ENCODE measurements around the gene SLC9C1.
A peak's percentile ranks its signal among the peaks of the same experiment; 100 is the strongest.

Gene SLC9C1

GRCh38 chr3:112117841-112118571 is 176.0 kb downstream of the SLC9C1 start:
- TF ChIP-seq, protein P1, sequence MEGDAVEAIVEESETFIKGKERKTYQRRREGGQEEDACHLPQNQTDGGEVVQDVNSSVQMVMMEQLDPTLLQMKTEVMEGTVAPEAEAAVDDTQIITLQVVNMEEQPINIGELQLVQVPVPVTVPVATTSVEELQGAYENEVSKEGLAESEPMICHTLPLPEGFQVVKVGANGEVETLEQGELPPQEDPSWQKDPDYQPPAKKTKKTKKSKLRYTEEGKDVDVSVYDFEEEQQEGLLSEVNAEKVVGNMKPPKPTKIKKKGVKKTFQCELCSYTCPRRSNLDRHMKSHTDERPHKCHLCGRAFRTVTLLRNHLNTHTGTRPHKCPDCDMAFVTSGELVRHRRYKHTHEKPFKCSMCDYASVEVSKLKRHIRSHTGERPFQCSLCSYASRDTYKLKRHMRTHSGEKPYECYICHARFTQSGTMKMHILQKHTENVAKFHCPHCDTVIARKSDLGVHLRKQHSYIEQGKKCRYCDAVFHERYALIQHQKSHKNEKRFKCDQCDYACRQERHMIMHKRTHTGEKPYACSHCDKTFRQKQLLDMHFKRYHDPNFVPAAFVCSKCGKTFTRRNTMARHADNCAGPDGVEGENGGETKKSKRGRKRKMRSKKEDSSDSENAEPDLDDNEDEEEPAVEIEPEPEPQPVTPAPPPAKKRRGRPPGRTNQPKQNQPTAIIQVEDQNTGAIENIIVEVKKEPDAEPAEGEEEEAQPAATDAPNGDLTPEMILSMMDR (IDR thresholded peaks at IDR 0.05), result no peak

DNA sequence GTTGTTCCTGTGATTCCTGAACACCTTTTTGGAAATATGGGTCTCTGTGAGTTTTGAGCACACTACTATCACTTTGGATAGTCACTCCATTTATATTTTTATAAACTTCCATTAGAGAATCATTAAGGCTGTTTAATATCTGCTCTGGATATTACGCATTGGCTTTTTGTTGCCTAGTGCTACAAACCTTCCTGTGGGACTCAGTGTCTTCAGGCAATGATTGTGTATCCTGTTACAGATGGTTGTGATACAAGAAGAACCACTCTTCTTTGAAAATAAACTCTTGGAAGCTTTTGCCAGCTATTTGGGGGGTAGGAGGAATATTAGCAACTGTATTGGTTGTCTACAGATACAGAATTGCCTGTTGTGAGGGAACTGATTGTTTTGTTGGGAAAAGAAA is 176.6 kb downstream of the SLC9C1 start:
- TF ChIP-seq, protein P1 (IDR thresholded peaks at IDR 0.05), result no peak

DNA sequence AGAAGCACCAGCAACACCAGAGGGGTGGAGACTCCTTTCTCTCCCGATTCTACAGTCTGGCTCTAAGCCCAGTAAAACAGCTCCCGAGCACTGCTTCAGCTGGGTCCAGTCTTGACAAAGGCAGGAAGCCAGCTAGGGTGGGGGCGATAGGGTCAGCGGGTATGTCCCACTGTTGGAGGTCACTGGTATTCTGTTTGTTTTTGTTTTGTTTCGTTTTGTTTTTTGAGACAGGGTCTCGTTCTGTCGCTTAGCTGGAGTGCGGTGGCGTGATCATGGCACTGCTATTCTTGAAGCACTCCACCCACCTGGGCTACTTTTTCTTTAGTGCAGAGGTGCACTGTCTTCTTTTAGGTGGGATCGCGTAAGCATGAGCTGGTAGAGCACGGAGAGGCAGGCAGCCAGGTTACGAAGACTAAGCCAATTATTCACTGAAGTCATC is 177.2 kb downstream of the SLC9C1 start:
- TF ChIP-seq, protein P1 (IDR thresholded peaks at IDR 0.05), result no peak

- TF ChIP-seq, protein P1 (IDR thresholded peaks at IDR 0.05), result no peak
Observed at GRCh38 chr3:112115806-112116383, 178.1 kb downstream of the SLC9C1 start.

DNA sequence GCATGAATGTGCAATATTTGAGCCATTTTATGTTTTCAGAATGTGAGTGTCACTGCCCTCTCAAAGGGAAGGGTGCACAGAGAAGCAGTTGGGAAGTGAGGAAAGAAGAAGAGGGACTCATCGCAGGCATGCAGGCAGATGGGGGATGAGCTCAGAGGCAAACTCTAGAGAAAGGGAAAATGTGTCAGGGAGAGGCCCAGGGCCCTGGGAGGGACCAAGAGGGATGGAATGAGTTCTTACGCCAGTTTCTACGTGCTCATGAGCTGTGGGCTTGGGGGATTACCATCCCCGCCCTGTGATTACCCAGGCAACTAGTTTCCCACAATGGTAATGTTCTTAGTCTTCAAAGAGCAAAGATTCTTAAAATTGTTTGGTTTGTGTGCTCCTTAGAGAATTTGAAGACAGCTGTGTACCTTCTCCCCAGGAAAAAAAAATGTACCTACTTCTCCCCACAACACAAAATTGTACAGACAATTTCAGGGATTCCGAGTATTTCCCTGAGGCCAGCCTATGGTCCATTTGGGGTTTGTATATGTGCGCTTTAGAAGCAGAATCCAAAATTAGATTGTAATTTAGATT is 178.8 kb downstream of the SLC9C1 start:
- TF ChIP-seq, protein P1 (IDR thresholded peaks at IDR 0.05), result no peak

DNA sequence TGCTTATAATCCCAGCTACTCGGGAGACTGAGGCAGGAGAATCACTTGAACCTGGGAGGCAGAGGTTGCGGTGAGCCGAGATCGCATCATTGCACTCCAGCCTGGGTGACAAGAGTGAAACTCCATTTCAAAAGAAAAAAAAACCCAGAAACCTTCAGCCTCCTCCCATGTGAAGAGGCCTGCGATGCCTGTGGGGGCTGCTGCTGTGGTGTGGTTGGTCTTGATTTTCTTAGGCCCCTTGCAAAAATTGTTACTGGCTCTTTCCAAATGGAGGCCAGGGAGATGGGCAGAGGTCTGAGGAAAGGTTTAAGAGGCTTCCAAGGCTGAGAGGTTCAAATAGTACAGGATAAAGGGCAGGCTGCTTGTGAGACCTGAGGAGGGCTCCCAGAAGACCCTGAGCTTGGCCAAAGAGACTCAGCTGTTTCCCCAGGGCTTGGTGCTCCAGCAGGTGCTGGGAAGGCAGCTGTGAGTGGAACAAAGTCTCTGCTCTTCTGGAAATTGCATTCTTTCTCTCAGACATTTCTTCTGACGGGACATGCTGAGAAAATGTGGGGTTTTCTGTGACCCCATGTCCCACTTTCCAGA is 179.3 kb downstream of the SLC9C1 start:
- TF ChIP-seq, protein P1 (IDR thresholded peaks at IDR 0.05), result no peak

GRCh38 chr3:112111785-112112402 is 182.1 kb downstream of the SLC9C1 start:
- TF ChIP-seq, protein P1 (IDR thresholded peaks at IDR 0.05), result peak; percentile 88

Measured in LNCAP (cell line).